ENCODE results near the gene DDX52.

DNA sequence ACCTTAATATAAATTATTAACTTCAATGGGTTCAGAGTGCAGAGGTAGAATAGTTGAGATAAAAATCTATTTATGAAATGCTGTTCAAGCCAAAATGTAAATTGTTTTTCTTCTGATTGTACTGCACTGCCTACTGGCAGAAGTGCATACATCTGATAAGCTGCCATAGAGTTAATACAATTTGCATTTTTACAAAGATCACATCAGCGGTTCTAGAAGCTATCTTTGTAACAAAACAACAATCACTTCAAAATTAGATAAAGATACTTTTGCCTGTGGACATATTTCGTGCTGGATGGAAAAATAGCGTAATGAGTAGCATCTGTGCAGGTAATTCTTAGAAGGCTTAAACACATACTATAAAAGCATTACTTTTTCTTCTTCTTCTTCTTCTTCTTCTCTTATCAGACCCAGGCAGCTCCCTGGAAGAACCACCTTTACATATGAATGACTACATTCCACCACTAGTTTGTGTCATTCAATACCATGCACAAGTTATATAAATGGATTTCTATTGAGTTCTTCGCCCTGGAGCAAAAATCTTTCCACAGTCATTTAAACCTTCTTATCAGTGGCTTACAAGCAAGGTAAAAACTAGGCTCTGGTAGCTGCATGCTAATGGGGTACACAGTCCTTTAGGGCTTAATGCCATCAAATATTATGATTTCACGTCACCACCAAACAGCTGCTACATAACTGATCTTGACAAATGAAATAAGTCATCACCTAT lies 81.1 kb downstream of the DDX52 start:
- TF ChIP-seq POLR2AphosphoS5 (IDR thresholded peaks at IDR 0.05; ENCODE audit: borderline replicate concordance, low read depth, low read length): no peak
- no peak for TF ChIP-seq EZH2 (IDR thresholded peaks at IDR 0.05)

All from SK-N-MC (cell line).